ENCODE results near the gene NEURL3. TPM values are rescaled to one million over a fixed set of nuclear protein-coding genes. Genes with fewer than 3 reads are reported as not detected.
"Not testable (repeated sequence)": the region's sequence is repeated elsewhere in the genome, so short reads cannot be mapped to it uniquely, and the experiment has no call there.

The NEURL3 gene
- total and polyA plus RNA-seq, 10 donors, result 0.32 to 1.2 (median 0.64) TPM; not detected in 2

GRCh38 chr2:96499061-96499960 lies 5.8 kb downstream of the NEURL3 start:
- peaks cover 0 to 7% (median 0%) of the 10 kb centered on the region in 7 donors for H3K27me3 ChIP-seq (replicated peaks in 1 of 7)
- H3K4me3 ChIP-seq, result no peak overlapping the region
- DNase-seq, result no peak
- peaks cover 17 to 40% (median 27%) of the 10 kb centered on the region in 6 donors for H3K4me1 ChIP-seq
- H3K9me3 ChIP-seq, result peaks cover 0 to 17% (median 13%) of the 10 kb centered on the region in 8 donors
- H3K27ac ChIP-seq, result no peak overlapping the region
- no peak for TF ChIP-seq CTCF (IDR thresholded peaks at IDR 0.05 in 8 of 11, conservative IDR thresholded peaks at IDR 0.05 in 3 of 11)
- no peak for TF ChIP-seq POLR2AphosphoS5 (IDR thresholded peaks at IDR 0.05)
- TF ChIP-seq POLR2A (IDR thresholded peaks at IDR 0.05), result no peak
- 90 to 96% (median 93%) methylated on average over 15 of the region's 15 CpGs for WGBS, 5 donors
- no peaks in the 10 kb centered on the region for H3K36me3 ChIP-seq
- intact Hi-C loops (cut with DNase I; ENCODE audit: low total_unique reads), result no loop called here

GRCh38 chr2:96498611-96499010 lies 6.5 kb downstream of the NEURL3 start:
- H3K36me3 ChIP-seq; intact Hi-C loops (cut with DNase I; ENCODE audit: low total_unique reads); H3K27me3 ChIP-seq (replicated peaks in 1 of 7); DNase-seq; H3K27ac ChIP-seq; H3K4me3 ChIP-seq: not testable (repeated sequence)
- peaks cover 0 to 24% (median 20%) of the 10 kb centered on the region in 8 donors for H3K9me3 ChIP-seq
- WGBS, 5 donors, result 90 to 93% (median 93%) methylated on average over 6 of the region's 6 CpGs
- peaks cover 17 to 37% (median 25%) of the 10 kb centered on the region in 6 donors for H3K4me1 ChIP-seq

GRCh38 chr2:96498021-96498431 lies 7.1 kb downstream of the NEURL3 start:
- DNase-seq, result no peak
- WGBS, 5 donors, result 71 to 89% (median 85%) methylated on average over 12 of the region's 12 CpGs
- no peak for TF ChIP-seq POLR2AphosphoS5 (IDR thresholded peaks at IDR 0.05)
- no peak for TF ChIP-seq POLR2A (IDR thresholded peaks at IDR 0.05)
- no peak for TF ChIP-seq CTCF (IDR thresholded peaks at IDR 0.05 in 8 of 11, conservative IDR thresholded peaks at IDR 0.05 in 3 of 11)
- Histone ChIP-seq H3K9me3 (peaks cover 0 to 26% (median 20%) of the 10 kb centered on the region in 8 donors), H3K27ac (no peak overlapping the region), H3K4me1 (peaks cover 16 to 31% (median 20%) of the 10 kb centered on the region in 6 donors), H3K36me3 (no peaks in the 10 kb centered on the region), H3K27me3 (replicated peaks in 1 of 7) (peaks cover 0 to 7% (median 0%) of the 10 kb centered on the region in 7 donors), H3K4me3 (no peak overlapping the region)
- intact Hi-C loops (cut with DNase I; ENCODE audit: low total_unique reads), result no loop called here

- intact Hi-C loops (cut with DNase I; ENCODE audit: low total_unique reads), result no loop called here
- 71 to 85% (median 79%) methylated on average over 6 of the region's 6 CpGs for WGBS, 5 donors
- Histone ChIP-seq H3K27ac (no peak overlapping the region), H3K4me1 (peaks cover 0 to 12% (median under 1%) of the 10 kb centered on the region in 6 donors), H3K27me3 (replicated peaks in 1 of 7) (peaks cover 0 to 7% (median 0%) of the 10 kb centered on the region in 7 donors), H3K4me3 (no peak overlapping the region), H3K36me3 (no peaks in the 10 kb centered on the region), H3K9me3 (peaks cover 0 to 26% (median 20%) of the 10 kb centered on the region in 8 donors)
- no peak for DNase-seq
- TF ChIP-seq POLR2AphosphoS5 (IDR thresholded peaks at IDR 0.05), result no peak
- TF ChIP-seq POLR2A (IDR thresholded peaks at IDR 0.05), result no peak
- no peak for TF ChIP-seq CTCF (IDR thresholded peaks at IDR 0.05 in 8 of 11, conservative IDR thresholded peaks at IDR 0.05 in 3 of 11)
Measured at GRCh38 chr2:96495982-96496629, 9.1 kb downstream of the NEURL3 start.
